Measurements from ENCODE around the gene LONRF2. TPM values are rescaled to one million over a fixed set of nuclear protein-coding genes. Genes with fewer than 3 reads are reported as not detected.

The LONRF2 gene
- total RNA-seq, 1 experiment from 2014 or later: not detected

DNA sequence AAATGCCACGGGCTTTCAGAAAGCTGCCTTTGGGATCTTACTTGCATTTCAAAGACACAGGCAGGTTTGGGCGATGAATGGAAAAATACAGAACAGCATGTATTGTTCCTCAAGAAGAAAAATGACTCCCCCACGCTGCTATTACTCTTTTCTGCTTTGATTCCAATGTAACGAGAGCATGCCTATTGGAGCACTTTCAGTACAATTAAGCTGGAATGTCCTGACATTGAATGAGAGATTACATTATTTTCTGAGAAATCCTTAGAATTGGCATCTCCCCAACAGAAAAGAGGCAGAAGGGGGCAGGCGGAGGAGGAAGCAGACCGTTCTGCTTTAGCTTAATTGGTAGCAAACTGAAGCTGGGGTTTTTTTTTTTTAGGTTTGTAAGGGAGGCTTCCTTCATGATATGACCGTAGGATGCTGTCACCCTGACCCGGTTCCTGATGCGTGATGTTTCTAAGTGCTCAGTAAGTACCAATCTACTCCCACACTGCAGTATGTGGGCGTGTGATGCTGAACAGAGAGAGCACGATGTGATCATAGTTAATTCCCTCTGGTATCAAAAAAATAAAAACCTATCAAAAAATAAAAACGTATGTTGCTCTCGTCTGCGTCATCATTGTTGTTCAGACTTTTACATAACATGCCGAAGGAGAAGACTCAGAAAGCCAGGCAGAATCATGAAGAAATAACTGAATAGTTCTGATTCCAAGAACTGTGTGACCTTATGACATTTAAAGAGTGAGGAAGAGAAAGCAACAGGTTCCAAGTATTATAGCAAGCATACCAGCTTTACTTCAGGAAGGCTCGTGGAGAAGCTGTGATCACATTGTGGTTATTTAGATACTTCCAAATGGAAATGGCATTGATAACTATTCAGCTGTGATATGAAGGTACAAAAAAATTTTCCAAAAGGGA lies 40.5 kb downstream of the LONRF2 start:
- ChIA-PET POLR2A (interaction anchor here (1.1 to 1.2 kb wide), 2 partner anchors 17 to 88 kb away, joined by 3 read pairs; no protein-coding TSS in a partner anchor), CTCF (interaction anchor here (0.6 to 1.9 kb wide), 4 partner anchors 19 to 99 kb away, joined by 4 to 6 read pairs (median 5); no protein-coding TSS in a partner anchor)
- peaks cover 25% of the 10 kb centered on the region for H3K27me3 Mint-ChIP-seq (ENCODE audit: insufficient read depth, unreplicated experiment)
- peaks cover 18% of the 10 kb centered on the region for H3K4me1 Mint-ChIP-seq (ENCODE audit: insufficient read depth, unreplicated experiment)
- no peak for TF ChIP-seq CTCF (IDR thresholded peaks at IDR 0.05; ENCODE audit: unreplicated experiment)
- DNase-seq (ENCODE audit: unreplicated experiment): no peak
- BruUV-seq (replicated peaks): no TSS peak
- no peaks in the 10 kb centered on the region for H3K9me3 Mint-ChIP-seq (ENCODE audit: unreplicated experiment)
- H3K27ac Mint-ChIP-seq (ENCODE audit: low read depth, unreplicated experiment): no peak overlapping the region
- intact Hi-C loops (cut with micrococcal nuclease): no loop called here
- H3K4me3 Mint-ChIP-seq (ENCODE audit: unreplicated experiment): no peak overlapping the region
- H3K36me3 Mint-ChIP-seq (ENCODE audit: insufficient read depth, unreplicated experiment): no peaks in the 10 kb centered on the region

DNA sequence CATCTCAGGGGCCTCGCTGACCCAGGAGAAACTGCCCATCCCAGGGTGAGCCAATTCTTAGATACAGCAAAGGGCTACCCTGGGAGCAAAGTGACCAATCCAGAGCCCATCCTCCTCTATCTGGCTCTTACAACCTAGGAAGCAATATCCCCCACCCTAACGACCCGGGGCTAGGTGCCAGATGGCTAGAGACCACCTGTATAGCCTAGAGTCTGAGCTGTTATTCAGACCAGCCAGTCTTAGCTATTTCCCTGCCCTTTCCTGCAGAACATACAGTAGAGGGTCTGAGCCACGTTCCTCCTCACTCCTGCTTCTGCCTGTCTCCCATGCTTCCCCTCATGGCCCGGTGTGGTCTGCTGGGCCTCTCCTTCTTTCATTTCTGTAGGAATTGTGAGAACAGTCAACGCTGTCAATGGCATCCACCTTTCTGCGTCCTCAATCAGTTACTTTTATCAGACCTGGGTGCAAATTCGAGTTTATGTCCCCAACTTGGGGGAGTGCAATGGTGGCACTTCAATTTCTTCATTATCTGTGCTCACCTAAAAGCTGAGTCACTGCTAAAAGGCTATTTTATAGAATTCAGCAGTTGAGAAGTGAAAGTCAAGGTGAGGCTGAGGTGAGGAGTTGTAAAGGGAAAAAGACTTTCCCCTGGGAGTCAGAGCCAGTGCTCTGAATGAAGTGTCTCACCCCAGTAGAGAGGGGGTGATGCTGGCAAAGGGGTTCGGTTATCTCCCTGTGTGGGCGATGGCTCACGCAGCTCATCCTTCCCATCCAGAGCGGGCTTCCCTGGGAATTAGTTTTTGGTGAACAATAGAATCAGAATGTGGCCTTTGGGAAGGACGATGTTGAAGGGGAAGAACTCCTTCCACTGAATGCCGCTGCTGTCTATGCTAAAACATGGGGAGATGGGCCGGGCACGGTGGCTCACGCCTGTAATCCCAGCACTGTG lies 42.4 kb downstream of the LONRF2 start:
- Mint-ChIP-seq H3K4me1 (ENCODE audit: insufficient read depth, unreplicated experiment) (peaks cover 10% of the 10 kb centered on the region), H3K9me3 (ENCODE audit: unreplicated experiment) (no peaks in the 10 kb centered on the region), H3K27ac (ENCODE audit: low read depth, unreplicated experiment) (no peak overlapping the region), H3K4me3 (ENCODE audit: unreplicated experiment) (no peak overlapping the region), H3K36me3 (ENCODE audit: insufficient read depth, unreplicated experiment) (no peaks in the 10 kb centered on the region), H3K27me3 (ENCODE audit: insufficient read depth, unreplicated experiment) (peaks cover 25% of the 10 kb centered on the region)
- ChIA-PET CTCF (interaction anchor here (1.1 to 10.2 kb wide), 2 partner anchors 13 to 18 kb away, joined by 3 to 77 read pairs; no protein-coding TSS in a partner anchor), POLR2A (no interaction called here)
- BruUV-seq (replicated peaks): no TSS peak
- intact Hi-C loops (cut with micrococcal nuclease): no loop called here
- DNase-seq (ENCODE audit: unreplicated experiment): no peak
- TF ChIP-seq CTCF (IDR thresholded peaks at IDR 0.05; ENCODE audit: unreplicated experiment): no peak

GRCh38 chr2:100278986-100279385 lies 43.3 kb downstream of the LONRF2 start:
- BruUV-seq (replicated peaks): no TSS peak

More at GRCh38 chr2:100278986-100279385, 43.3 kb downstream of the LONRF2 start:
- TF ChIP-seq CTCF (IDR thresholded peaks at IDR 0.05; ENCODE audit: unreplicated experiment): no peak
- DNase-seq (ENCODE audit: unreplicated experiment): no peak
- H3K27me3 Mint-ChIP-seq (ENCODE audit: insufficient read depth, unreplicated experiment): peaks cover 25% of the 10 kb centered on the region
- H3K9me3 Mint-ChIP-seq (ENCODE audit: unreplicated experiment): no peaks in the 10 kb centered on the region
- intact Hi-C loops (cut with micrococcal nuclease): no loop called here
- H3K36me3 Mint-ChIP-seq (ENCODE audit: insufficient read depth, unreplicated experiment): no peaks in the 10 kb centered on the region
- H3K27ac Mint-ChIP-seq (ENCODE audit: low read depth, unreplicated experiment): no peak overlapping the region
- peaks cover 10% of the 10 kb centered on the region for H3K4me1 Mint-ChIP-seq (ENCODE audit: insufficient read depth, unreplicated experiment)
- ChIA-PET POLR2A (no interaction called here), CTCF (interaction anchor here (0.6 to 10.2 kb wide), 3 partner anchors 14 to 97 kb away, joined by 3 to 77 read pairs (median 3); no protein-coding TSS in a partner anchor)
- no peak overlapping the region for H3K4me3 Mint-ChIP-seq (ENCODE audit: unreplicated experiment)

Measured in MCF 10A (cell line).